ENCODE data around the gene B4GALT3. TPM values are rescaled to one million over a fixed set of nuclear protein-coding genes. Genes with fewer than 3 reads are reported as not detected.

B4GALT3 gene
- total and polyA plus RNA-seq, 9 of the 15 experiments (the other 6 are each of a cell fraction or from before 2014, with no cell fraction given), result 31.2 to 103 (median 46.1) TPM

- TF ChIP-seq SFPQ (IDR thresholded peaks at IDR 0.05; ENCODE audit: low read depth, low read length) (no peak), ZNF586 (CRISPR knock-in tag; conservative IDR thresholded peaks at IDR 0.05) (no peak), ZNF780A (CRISPR knock-in tag; IDR thresholded peaks at IDR 0.05) (no peak), TSHZ1 (CRISPR knock-in tag; IDR thresholded peaks at IDR 0.05) (no peak), GABPA (tag; conservative IDR thresholded peaks at IDR 0.05; ENCODE audit: low read depth) (0 out of 2 replicates have a peak, but pooled peaks have one; percentile 35), EHMT2 (IDR thresholded peaks at IDR 0.05) (0 out of 2 replicates have a peak, but pooled peaks have one; percentile 19), CTCF (IDR thresholded peaks at IDR 0.05 in 2 of 3, conservative IDR thresholded peaks at IDR 0.05 in 1 of 3; ENCODE audit: insufficient read depth in 2 of 3, low read depth in 1 of 3, low read length in 3 of 3) (peak; percentile 81 to 87 (median 82)), ELK3 (CRISPR knock-in tag; IDR thresholded peaks at IDR 0.05) (no peak), MLLT1 (IDR thresholded peaks at IDR 0.05) (peak; percentile 22 to 89; a peak in 2 of 4 replicates), NR2C2 (CRISPR knock-in tag; IDR thresholded peaks at IDR 0.05) (peak; percentile 47; the same call in 1 of the 2 replicates), NR2C2 (tag; IDR thresholded peaks at IDR 0.05) (peak; percentile 89), USF1 (CRISPR knock-in tag; IDR thresholded peaks at IDR 0.05) (peak; percentile 41; the same call in 1 of the 2 replicates), ELK1 (CRISPR knock-in tag; IDR thresholded peaks at IDR 0.05) (no peak)
Observed at GRCh38 chr1:161177112-161177935, at the start of gene B4GALT3 (continued).

Measured in K562 (cell line).